Colonic mucosa (tissue), 2 donors: Measurements from ENCODE around the gene RPL13A. TPM values are rescaled to one million over a fixed set of nuclear protein-coding genes. Genes with fewer than 3 reads are reported as not detected.

ENCODE experiments used
- microRNA-seq: library from miRNA; unstranded; fragments of <30 nt; microRNA quantifications from one replicate; pipeline ENCODE4, GENCODE V29; 2019
- total RNA-seq, 2 donors: library from RNA; stranded (reverse); fragmentation: NEBNext Ultra II Directional in 1 of 2; extraction: Animal tissue kit (Norgen Biotek cat#: 25700) in 1 of 2; gene quantifications; one replicate each; pipeline ENCODE4 v1.2.1, GENCODE V29; 2021
- donor health status: DM: no; HTN: no; CAD: no.
- donor health status: DM: no; HTN: no; CAD: no.

The RPL13A gene
- total RNA-seq, 2 donors from 2014 or later, result 2,431 to 2,528 TPM

Small RNA genes lying within 50 kb of the gene (microRNA-seq; reads per million reads assigned to microRNA genes)
- gene MIR150, result 726 reads per million, percentile 76 among the genes with 10 or more reads in this experiment

Other genes starting within 250 kb of the RPL13A start
- gene SLC6A16, start 162.4 kb upstream of the RPL13A start, total RNA-seq, result under 1 TPM; 0.17 to 0.82 TPM
- gene CD37, start 152.2 kb upstream of the RPL13A start, total RNA-seq, result 1 to 10 TPM; 7.4 to 8.6 TPM
- 10 to 100 TPM; 17.0 to 17.7 TPM for gene TEAD2, start 125.2 kb upstream of the RPL13A start, total RNA-seq
- gene DKKL1, start 123.7 kb upstream of the RPL13A start, total RNA-seq, result not detected
- gene KASH5, start 99.4 kb upstream of the RPL13A start, total RNA-seq, result not detected
- not detected for gene PTH2, start 64.2 kb upstream of the RPL13A start, total RNA-seq
- gene GFY, start 62.2 kb upstream of the RPL13A start, total RNA-seq, result not detected
- under 1 TPM; 0.21 to 0.25 TPM for gene SLC17A7, start 46.1 kb upstream of the RPL13A start, total RNA-seq
- gene PIH1D1, start 35.8 kb upstream of the RPL13A start, total RNA-seq, result 100 to 1,000 TPM in 1 of 2 donors, 10 to 100 TPM in 1; 80.8 to 103 TPM
- 10 to 100 TPM; 22.6 to 57.9 TPM for gene ALDH16A1, start 34.4 kb upstream of the RPL13A start, total RNA-seq
- 1 to 10 TPM; 2.9 to 4.9 TPM for gene FLT3LG, start 13.4 kb upstream of the RPL13A start, total RNA-seq
- 1,000 to 10,000 TPM; 1,734 to 1,870 TPM for gene RPS11, start 8.8 kb downstream of the RPL13A start, total RNA-seq
- 100 to 1,000 TPM; 285 to 621 TPM for gene FCGRT, start 25.1 kb downstream of the RPL13A start, total RNA-seq
- 10 to 100 TPM; 16.9 to 55.1 TPM for gene RCN3, start 40.4 kb downstream of the RPL13A start, total RNA-seq
- gene NOSIP, start 92.9 kb downstream of the RPL13A start, total RNA-seq, result 10 to 100 TPM; 63.2 to 91.2 TPM
- 10 to 100 TPM; 16.2 to 20.2 TPM for gene PRRG2, start 93.7 kb downstream of the RPL13A start, total RNA-seq
- 10 to 100 TPM; 17.5 to 33.1 TPM for gene PRR12, start 103.6 kb downstream of the RPL13A start, total RNA-seq
- gene RRAS, start 152.5 kb downstream of the RPL13A start, total RNA-seq, result 10 to 100 TPM; 45.7 to 62.2 TPM
- gene SCAF1, start 154.6 kb downstream of the RPL13A start, total RNA-seq, result 10 to 100 TPM; 54.2 to 85.7 TPM
- 100 to 1,000 TPM in 1 of 2 donors, 10 to 100 TPM in 1; 62.9 to 190 TPM for gene IRF3, start 178.2 kb downstream of the RPL13A start, total RNA-seq
- 10 to 100 TPM; 17.4 to 60.9 TPM for gene BCL2L12, start 178.3 kb downstream of the RPL13A start, total RNA-seq
- 100 to 1,000 TPM in 1 of 2 donors, 10 to 100 TPM in 1; 81.3 to 177 TPM for gene PRMT1, start 189.7 kb downstream of the RPL13A start, total RNA-seq
- 1 to 10 TPM in 1 of 2 donors, under 1 TPM in 1; 0.24 to 2.0 TPM for gene ADM5, start 202.0 kb downstream of the RPL13A start, total RNA-seq
- 1 to 10 TPM; 1.2 to 2.0 TPM for gene CPT1C, start 203.5 kb downstream of the RPL13A start, total RNA-seq